GM12878 (cell line): ENCODE data around the gene UMAD1.

Experiments used
- CREB1 ChIP-seq: IDR thresholded peaks from 2 replicates; pipeline ENCODE4 v1.6.1; 2012; ENCODE audit warnings: low read depth, mild to moderate bottlenecking, inconsistent platforms
- CTCF ChIP-seq, 3 experiments: IDR thresholded peaks in 2 of 3; conservative IDR thresholded peaks in 1 of 3; 2 replicates each; pipeline ENCODE4 v1.5.1; 2011; ENCODE audit warnings: low read depth in 3 of 3, low read length in 3 of 3, mild to moderate bottlenecking in 3 of 3, control low read depth in 2 of 3, moderate library complexity in 2 of 3, inconsistent platforms in 1 of 3, mixed read lengths in 1 of 3; ENCODE audit not compliant: control insufficient read depth in 2 of 3, insufficient read depth in 1 of 3; ENCODE audit errors: extremely low read depth in 1 of 3
- JUNB ChIP-seq: IDR thresholded peaks from 2 replicates; pipeline ENCODE4 v1.6.1; 2016; ENCODE audit warnings: antibody characterized with exemption, mild to moderate bottlenecking

- TF ChIP-seq CTCF (IDR thresholded peaks at IDR 0.05 in 2 of 3, conservative IDR thresholded peaks at IDR 0.05 in 1 of 3; ENCODE audit: control insufficient read depth in 2 of 3, extremely low read depth in 1 of 3, insufficient read depth in 1 of 3, low read depth in 3 of 3, low read length in 3 of 3) (no peak), CREB1 (no peak), JUNB (no peak)
Measured at GRCh38 chr7:7868572-7868899, 228.0 kb downstream of the UMAD1 start.
